Transverse colon (tissue), 4 donors: ENCODE results near the gene PROX2. TPM values are rescaled to one million over a fixed set of nuclear protein-coding genes. Genes with fewer than 3 reads are reported as not detected.

Experiments
- DNase-seq: peaks from one replicate; pipeline ENCODE4 v3.0.0-alpha.2; 2019
- H3K27ac ChIP-seq, 4 donors: fragments of 200-600 bp; sonication (generic); 2 replicates each; pipeline ENCODE4 v1.5.1; 2016 to 2018; ENCODE audit warnings: inconsistent platforms in 4 of 4
- H3K27me3 ChIP-seq: fragments of 200-600 bp; sonication (generic); 2 replicates; pipeline ENCODE4 v1.5.1; 2017; ENCODE audit warnings: inconsistent platforms
- H3K36me3 ChIP-seq, 4 donors: fragments of 200-600 bp; sonication (generic); 2 replicates each; pipeline ENCODE4 v1.5.1; 2017 to 2019; ENCODE audit warnings: inconsistent platforms in 4 of 4
- H3K4me1 ChIP-seq, 4 donors: fragments of 200-600 bp; sonication (generic); 2 replicates each; pipeline ENCODE4 v1.5.1; 2017 to 2020; ENCODE audit warnings: inconsistent platforms in 4 of 4
- H3K4me3 ChIP-seq, 4 donors: fragments of 200-600 bp; sonication (generic); 1 replicate in 1 of 4; 2 replicates in 3 of 4; pipeline versions ENCODE4 v1.5.1 to v1.6.1; 2017 to 2019; ENCODE audit warnings: inconsistent platforms in 4 of 4
- H3K9me3 ChIP-seq, 2 donors: fragments of 200-600 bp; sonication (generic); 2 replicates each; pipeline ENCODE4 v1.5.1; 2017 to 2019; ENCODE audit warnings: inconsistent platforms in 2 of 2
- CTCF ChIP-seq, 5 experiments: fragments of 200-600 bp in 3 of 5; fragments of 450-650 bp in 2 of 5; sonication (generic) in 3 of 5; IDR thresholded peaks; 1 replicate in 2 of 5; 2 replicates in 3 of 5; pipeline ENCODE4 v1.5.1; 2016 to 2017; ENCODE audit warnings: antibody characterized with exemption in 5 of 5, inconsistent platforms in 3 of 5, mild to moderate bottlenecking in 2 of 5, moderate library complexity in 1 of 5
- EP300 ChIP-seq: sonication (generic); formaldehyde crosslinking; IDR thresholded peaks from one replicate; pipeline ENCODE4 v1.6.1; 2017; ENCODE audit warnings: antibody characterized with exemption, low read depth
- POLR2A ChIP-seq: fragments of 450-650 bp; IDR thresholded peaks from one replicate; pipeline ENCODE4 v1.6.1; 2016; ENCODE audit warnings: antibody characterized with exemption, mild to moderate bottlenecking, moderate library complexity
- POLR2AphosphoS5 ChIP-seq, 3 donors: sonication (generic); formaldehyde crosslinking; IDR thresholded peaks; one replicate each; pipeline ENCODE4 v1.6.1; 2016; ENCODE audit warnings: antibody characterized with exemption in 3 of 3
- WGBS, 2 donors: methylation state at CpG; one replicate each; pipeline ENCODE4 v1.1.5; 2018; ENCODE audit warnings: low coverage in 1 of 2; 5-methylcytosine and 5-hydroxymethylcytosine counted together
- in situ Hi-C, 4 donors: fragments of 200-750 bp; cut with MboI; loops; one replicate each; pipeline versions ENCODE4 v1.15.0 to v1.15.1; 2017; ENCODE audit warnings: low sequenced_read_pairs in 3 of 4, low pct_ligation_motif_present in 1 of 4, low pct_unique_long_range_greater_than_20kb in 1 of 4
- intact Hi-C: fragments of 100-400 bp; cut with DNase I; formaldehyde crosslinking; loops from one replicate; pipeline ENCODE4 v1.15.1; 2023; ENCODE audit warnings: low total_unique reads
- total RNA-seq, 4 donors: library from RNA; depleted of rRNA; stranded (reverse); fragments of >200 nt; gene quantifications; one replicate each; pipeline ENCODE4 v1.1.0, GENCODE V29; 2016

The PROX2 gene
- total RNA-seq, 4 donors from 2014 or later = 0.79 TPM; not detected in 3

GRCh38 chr14:74848768-74849167, 27.2 kb downstream of the PROX2 start:
- TF ChIP-seq CTCF (IDR thresholded peaks at IDR 0.05) (no peak), EP300 (no peak), POLR2AphosphoS5 (IDR thresholded peaks at IDR 0.05) (no peak), POLR2A (no peak)
- no peaks in the 10 kb centered on the region for H3K36me3 ChIP-seq
- 77 to 82% methylated on average over 1 to 2 of the region's 2 CpGs for WGBS, 2 donors
- no peak for DNase-seq
- H3K4me1 ChIP-seq = peaks cover 0 to 12% (median 5%) of the 10 kb centered on the region in 4 donors
- H3K27me3 ChIP-seq = no peaks in the 10 kb centered on the region
- no peaks in the 10 kb centered on the region for H3K9me3 ChIP-seq
- intact Hi-C loops = no loop called here
- no peak overlapping the region for H3K27ac ChIP-seq
- no peak overlapping the region for H3K4me3 ChIP-seq
- in situ Hi-C loops = no loop called here

GRCh38 chr14:74846968-74847665, 28.8 kb downstream of the PROX2 start:
- Histone ChIP-seq H3K4me1 (no peaks in the 10 kb centered on the region), H3K27ac (no peak overlapping the region), H3K36me3 (no peaks in the 10 kb centered on the region), H3K27me3 (no peaks in the 10 kb centered on the region), H3K4me3 (no peak overlapping the region), H3K9me3 (no peaks in the 10 kb centered on the region)
- WGBS, 2 donors = 100% methylated on average over 1 of the region's 1 CpG
- intact Hi-C loops (no loop called here), in situ Hi-C loops (no loop called here)
- no peak for DNase-seq
- TF ChIP-seq EP300 = no peak
- no peak for TF ChIP-seq CTCF (IDR thresholded peaks at IDR 0.05)
- TF ChIP-seq POLR2AphosphoS5 (IDR thresholded peaks at IDR 0.05) = no peak
- TF ChIP-seq POLR2A = no peak

- in situ Hi-C loops = no loop called here
- no peak overlapping the region for H3K27ac ChIP-seq
- intact Hi-C loops = no loop called here
- DNase-seq = no peak
- WGBS, 2 donors = 67 to 76% methylated on average over 2 to 3 of the region's 3 CpGs
- H3K4me3 ChIP-seq = no peak overlapping the region
- H3K27me3 ChIP-seq = no peaks in the 10 kb centered on the region
- no peaks in the 10 kb centered on the region for H3K4me1 ChIP-seq
- H3K36me3 ChIP-seq = no peaks in the 10 kb centered on the region
- TF ChIP-seq EP300 = no peak
- no peak for TF ChIP-seq CTCF (IDR thresholded peaks at IDR 0.05)
- TF ChIP-seq POLR2A = no peak
- no peaks in the 10 kb centered on the region for H3K9me3 ChIP-seq
Measured at GRCh38 chr14:74846168-74846567, 29.8 kb downstream of the PROX2 start.

- Histone ChIP-seq H3K4me1 (peaks cover 0 to 1% (median 0%) of the 10 kb centered on the region in 4 donors), H3K4me3 (no peak overlapping the region), H3K36me3 (no peaks in the 10 kb centered on the region), H3K27ac (no peak overlapping the region), H3K27me3 (no peaks in the 10 kb centered on the region), H3K9me3 (no peaks in the 10 kb centered on the region)
- intact Hi-C loops (no loop called here), in situ Hi-C loops (no loop called here)
- TF ChIP-seq EP300 (no peak), POLR2A (no peak), CTCF (IDR thresholded peaks at IDR 0.05) (no peak), POLR2AphosphoS5 (IDR thresholded peaks at IDR 0.05) (no peak)
- no peak for DNase-seq
Measured at GRCh38 chr14:74843653-74844052, 32.3 kb downstream of the PROX2 start.
